Activated CD8-positive, alpha-beta memory T cell treated with anti-CD3 and anti-CD28 coated beads, Interleukin-2, amount 50 U/mL, for 1 hour (primary cell): ENCODE results near the gene TJAP1.
"Not testable (repeated sequence)": the region's sequence is repeated elsewhere in the genome, so short reads cannot be mapped to it uniquely, and the experiment has no call there.

Experiments
- DNase-seq: peaks from one replicate; pipeline ENCODE4 v3.0.0-alpha.2; 2020; ENCODE audit errors: extremely low read depth

TJAP1 gene

GRCh38 chr6:43524483-43524961, 47.2 kb downstream of the TJAP1 start:
- DNase-seq: no peak

GRCh38 chr6:43532201-43532600, 54.8 kb downstream of the TJAP1 start:
- DNase-seq: no peak

- DNase-seq: not testable (repeated sequence)
These were observed 61.6 kb downstream of the TJAP1 start for GRCh38 chr6:43538986-43539385.

- not testable (repeated sequence) for DNase-seq
These were observed 62.0 kb downstream of the TJAP1 start for GRCh38 chr6:43539409-43539808.

GRCh38 chr6:43540507-43540906, 63.1 kb downstream of the TJAP1 start:
- DNase-seq: no peak

- DNase-seq: no peak
These were observed 64.6 kb downstream of the TJAP1 start for GRCh38 chr6:43541774-43542471.

GRCh38 chr6:43544461-43544860, 67.1 kb downstream of the TJAP1 start:
- no peak for DNase-seq

- no peak for DNase-seq
These were observed 69.9 kb downstream of the TJAP1 start for GRCh38 chr6:43547222-43547621.
